MG63 (cell line): ENCODE measurements around the gene CLVS2. TPM values are rescaled to one million over a fixed set of nuclear protein-coding genes. Genes with fewer than 3 reads are reported as not detected.

Experiments
- DNase-seq: peaks from one replicate; pipeline ENCODE4 v3.0.0-alpha.2; 2020
- H3K27me3 ChIP-seq: fragments of 250-450 bp; sonication (Bioruptor Pico); 2 replicates; pipeline ENCODE4 v1.5.1; 2020; ENCODE audit warnings: mild to moderate bottlenecking, moderate library complexity
- H3K36me3 ChIP-seq: fragments of 250-450 bp; sonication (Bioruptor Pico); 2 replicates; pipeline ENCODE4 v1.5.1; 2020; ENCODE audit warnings: mild to moderate bottlenecking, moderate library complexity
- H3K4me3 ChIP-seq: fragments of 250-450 bp; sonication (Bioruptor Pico); 2 replicates; pipeline ENCODE4 v1.5.1; 2020; ENCODE audit warnings: mild to moderate bottlenecking, moderate library complexity
- H3K9me3 ChIP-seq: fragments of 250-450 bp; sonication (Bioruptor Pico); 2 replicates; pipeline ENCODE4 v1.5.1; 2020; ENCODE audit warnings: mild to moderate bottlenecking, moderate library complexity
- total RNA-seq: library from RNA; depleted of rRNA; stranded (reverse); fragments of >200 nt; shearing (Covaris generic); gene quantifications from 2 replicates; pipeline ENCODE4 v1.2.3, GENCODE V29; 2014; ENCODE audit warnings: low replicate concordance; rRNA removed

CLVS2 gene
- total RNA-seq, result not detected in 2 replicates

DNA sequence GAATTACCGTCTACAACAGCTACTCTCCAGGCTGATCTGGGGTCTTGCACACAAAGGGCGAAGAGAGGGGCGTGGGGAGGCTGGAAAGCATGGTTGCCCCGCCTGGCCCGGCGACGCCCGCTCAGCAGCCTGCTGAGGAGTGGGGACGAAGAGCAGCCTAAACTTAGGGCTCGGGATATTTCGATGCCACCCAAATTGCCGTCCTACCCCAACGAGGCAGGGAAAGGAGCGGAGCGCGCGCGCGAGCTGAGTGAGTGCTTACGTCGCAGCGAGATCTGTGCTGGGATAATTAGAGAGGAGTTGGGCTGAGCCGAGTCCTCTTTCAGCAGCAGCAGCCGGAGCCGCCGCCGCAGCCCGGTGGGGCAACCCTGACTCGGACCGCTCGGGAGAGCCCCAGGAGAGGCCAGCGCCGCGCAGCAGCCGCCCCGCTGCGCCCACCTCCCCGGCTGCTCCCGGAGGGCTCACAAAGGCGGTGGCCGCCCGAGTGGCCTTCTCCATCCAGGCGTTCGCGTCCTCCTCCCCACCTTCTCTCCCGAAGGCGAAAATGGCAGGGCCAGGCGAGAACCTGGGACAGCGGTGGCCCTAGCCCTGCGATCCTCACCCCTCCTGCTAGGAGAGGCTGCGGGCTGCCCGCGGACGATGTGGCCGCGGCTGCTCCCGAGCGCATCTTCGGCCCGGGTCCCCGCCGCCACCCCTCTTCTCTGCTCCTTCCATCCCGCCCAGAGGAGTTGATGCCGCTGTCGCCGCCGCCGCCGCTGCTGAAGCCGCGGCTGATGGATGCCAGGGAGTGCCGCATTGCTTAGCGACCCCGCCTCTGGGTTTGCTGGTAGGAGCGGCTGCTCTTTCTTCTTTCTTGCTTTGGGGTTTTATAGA, at the start of gene CLVS2:
Gene CLVS2, plus strand, starts transcription at position 315 of the 873 bp plus-strand sequence. CDS start 1,543 bp downstream, outside the sequence.
- peak; percentile 10 for DNase-seq
- no peak within 1 kb of the TSS for H3K4me3 ChIP-seq
- H3K9me3 ChIP-seq, result no peaks in the 10 kb centered on the region
- no peaks in the 10 kb centered on the region for H3K36me3 ChIP-seq
- H3K27me3 ChIP-seq, result peaks cover 39% of the 10 kb centered on the region

- DNase-seq, result no peak
- no peak overlapping the region for H3K4me3 ChIP-seq
- no peaks in the 10 kb centered on the region for H3K9me3 ChIP-seq
- H3K27me3 ChIP-seq, result no peaks in the 10 kb centered on the region; the same call in 1 of the 2 replicates
- H3K36me3 ChIP-seq, result no peaks in the 10 kb centered on the region
These were observed 48.7 kb upstream of the CLVS2 start for GRCh38 chr6:122947355-122947754.

GRCh38 chr6:122953766-122954165, 42.3 kb upstream of the CLVS2 start:
- Histone ChIP-seq H3K36me3 (no peaks in the 10 kb centered on the region), H3K9me3 (no peaks in the 10 kb centered on the region), H3K4me3 (no peak overlapping the region), H3K27me3 (no peaks in the 10 kb centered on the region; the same call in 1 of the 2 replicates)
- no peak for DNase-seq

DNA sequence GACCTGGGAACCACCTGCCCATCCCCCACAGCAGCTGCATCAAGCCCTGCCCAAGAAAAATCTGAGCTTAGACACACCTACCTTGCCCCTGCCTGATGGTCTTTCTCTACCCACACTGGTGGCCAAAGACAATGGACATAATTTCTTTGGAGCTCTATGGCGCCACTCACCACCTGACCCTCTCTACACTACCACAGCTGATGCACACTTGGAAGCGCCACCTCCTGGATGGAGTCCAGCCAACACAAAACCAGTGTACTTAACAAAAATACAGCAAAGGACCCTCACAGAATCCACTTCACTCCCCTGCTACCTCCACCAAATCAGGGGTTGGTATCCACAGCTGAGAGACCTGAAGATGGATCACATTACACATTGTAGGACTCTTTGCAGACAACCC, 39.7 kb upstream of the CLVS2 start:
- no peak overlapping the region for H3K4me3 ChIP-seq
- H3K9me3 ChIP-seq, result no peaks in the 10 kb centered on the region
- no peaks in the 10 kb centered on the region for H3K27me3 ChIP-seq
- H3K36me3 ChIP-seq, result no peaks in the 10 kb centered on the region
- DNase-seq, result no peak

- DNase-seq, result no peak
These were observed 33.9 kb upstream of the CLVS2 start for GRCh38 chr6:122962000-122962624.

GRCh38 chr6:122969999-122970533, 26.0 kb upstream of the CLVS2 start:
- no peaks in the 10 kb centered on the region for H3K36me3 ChIP-seq
- no peak overlapping the region for H3K4me3 ChIP-seq
- no peak for DNase-seq
- H3K9me3 ChIP-seq, result no peaks in the 10 kb centered on the region
- H3K27me3 ChIP-seq, result no peaks in the 10 kb centered on the region

More at GRCh38 chr6:122962000-122962624, 33.9 kb upstream of the CLVS2 start:
- Histone ChIP-seq H3K27me3 (no peaks in the 10 kb centered on the region), H3K9me3 (no peaks in the 10 kb centered on the region; the same call in 1 of the 2 replicates), H3K36me3 (no peaks in the 10 kb centered on the region), H3K4me3 (no peak overlapping the region)

GRCh38 chr6:122977180-122977579, 18.9 kb upstream of the CLVS2 start:
- H3K36me3 ChIP-seq, result no peaks in the 10 kb centered on the region

GRCh38 chr6:122984393-122984792, 11.6 kb upstream of the CLVS2 start:
- Histone ChIP-seq H3K27me3 (no peaks in the 10 kb centered on the region), H3K4me3 (no peak overlapping the region), H3K36me3 (no peaks in the 10 kb centered on the region), H3K9me3 (no peaks in the 10 kb centered on the region)
- no peak for DNase-seq

More at GRCh38 chr6:122977180-122977579, 18.9 kb upstream of the CLVS2 start:
- H3K9me3 ChIP-seq, result no peaks in the 10 kb centered on the region
- DNase-seq, result no peak
- H3K4me3 ChIP-seq, result no peak overlapping the region
- H3K27me3 ChIP-seq, result no peaks in the 10 kb centered on the region

DNA sequence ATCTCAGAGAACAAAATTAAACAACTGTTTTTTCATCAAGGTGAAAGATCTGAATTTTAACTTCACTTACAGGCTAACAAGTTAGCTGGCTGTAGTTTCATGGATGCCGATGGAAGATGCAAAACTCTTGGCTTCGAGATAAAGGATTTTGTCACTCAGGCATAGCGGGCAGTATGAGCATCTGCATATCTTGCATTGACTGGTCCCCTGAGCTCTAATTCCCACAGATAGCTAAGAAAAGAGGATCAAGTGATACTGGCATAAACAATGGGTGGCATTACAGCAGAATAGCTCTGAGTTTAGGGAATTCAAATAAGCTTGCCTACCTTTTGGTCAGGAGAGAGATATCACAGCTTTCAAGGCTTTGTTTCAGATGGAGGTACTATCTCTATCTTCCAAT, 1.8 kb upstream of the CLVS2 start:
- DNase-seq, result no peak
- no peaks in the 10 kb centered on the region for H3K9me3 ChIP-seq
- peaks cover 39% of the 10 kb centered on the region for H3K27me3 ChIP-seq
- H3K36me3 ChIP-seq, result no peaks in the 10 kb centered on the region
- no peak overlapping the region for H3K4me3 ChIP-seq

GRCh38 chr6:122996794-122997505, 915 bp downstream of the CLVS2 start:
- DNase-seq, result no peak
- Histone ChIP-seq H3K4me3 (no peak overlapping the region), H3K36me3 (no peaks in the 10 kb centered on the region), H3K27me3 (peaks cover 39% of the 10 kb centered on the region), H3K9me3 (no peaks in the 10 kb centered on the region)

DNA sequence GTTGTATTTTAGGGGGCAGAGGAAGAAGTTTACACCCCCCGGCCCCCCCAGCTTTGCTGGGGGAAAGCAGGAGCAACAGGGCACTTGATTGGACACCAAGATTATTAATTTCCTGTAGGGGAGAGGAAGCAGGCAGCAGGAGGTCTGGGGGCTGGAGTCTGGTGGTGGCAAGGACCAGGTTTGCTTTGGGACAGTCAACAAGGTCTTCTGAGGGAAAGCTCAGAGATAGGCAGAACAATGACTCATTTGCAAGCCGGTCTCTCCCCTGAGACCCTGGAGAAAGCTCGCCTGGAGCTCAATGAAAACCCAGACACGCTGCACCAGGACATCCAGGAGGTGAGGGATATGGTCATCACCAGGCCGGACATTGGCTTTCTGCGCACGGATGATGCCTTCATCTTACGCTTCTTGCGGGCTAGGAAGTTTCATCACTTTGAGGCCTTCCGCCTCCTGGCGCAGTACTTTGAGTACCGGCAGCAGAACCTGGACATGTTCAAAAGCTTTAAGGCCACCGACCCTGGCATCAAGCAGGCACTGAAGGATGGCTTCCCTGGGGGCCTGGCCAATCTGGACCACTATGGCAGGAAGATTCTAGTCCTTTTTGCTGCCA, 1.6 kb downstream of the CLVS2 start:
- Histone ChIP-seq H3K4me3 (no peak overlapping the region), H3K9me3 (no peaks in the 10 kb centered on the region), H3K36me3 (no peaks in the 10 kb centered on the region), H3K27me3 (peaks cover 39% of the 10 kb centered on the region)
- no peak for DNase-seq

- peaks cover 43% of the 10 kb centered on the region for H3K27me3 ChIP-seq
- DNase-seq, result no peak
- no peaks in the 10 kb centered on the region for H3K36me3 ChIP-seq
- H3K9me3 ChIP-seq, result no peaks in the 10 kb centered on the region
- H3K4me3 ChIP-seq, result no peak overlapping the region
These were observed 2.5 kb downstream of the CLVS2 start for GRCh38 chr6:122998403-122998975.

GRCh38 chr6:123000244-123000770, 4.3 kb downstream of the CLVS2 start:
- Histone ChIP-seq H3K9me3 (no peaks in the 10 kb centered on the region), H3K27me3 (peaks cover 33% of the 10 kb centered on the region), H3K36me3 (no peaks in the 10 kb centered on the region), H3K4me3 (no peak overlapping the region)
- DNase-seq, result no peak

DNA sequence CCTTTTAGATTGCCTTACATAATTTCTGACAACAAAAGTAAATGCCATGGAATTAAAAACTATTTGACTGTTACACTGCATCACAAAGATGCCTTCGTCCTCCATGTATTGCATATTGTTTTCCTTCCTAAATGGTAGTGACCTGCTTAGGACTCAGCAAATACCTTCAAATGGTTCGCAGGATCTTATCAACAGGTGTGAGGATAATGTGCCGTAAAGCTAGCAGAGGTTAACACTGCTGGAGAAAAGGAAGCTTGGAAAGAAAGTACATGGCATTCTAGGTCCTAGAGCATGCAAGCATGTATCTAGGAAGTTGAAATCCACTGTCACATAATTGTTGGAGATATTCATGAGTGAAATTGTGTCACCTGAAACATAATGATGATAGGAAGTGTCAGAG, 5.5 kb downstream of the CLVS2 start:
- Histone ChIP-seq H3K4me3 (no peak overlapping the region), H3K9me3 (no peaks in the 10 kb centered on the region), H3K36me3 (no peaks in the 10 kb centered on the region), H3K27me3 (peaks cover 20% of the 10 kb centered on the region)
- DNase-seq, result no peak

DNA sequence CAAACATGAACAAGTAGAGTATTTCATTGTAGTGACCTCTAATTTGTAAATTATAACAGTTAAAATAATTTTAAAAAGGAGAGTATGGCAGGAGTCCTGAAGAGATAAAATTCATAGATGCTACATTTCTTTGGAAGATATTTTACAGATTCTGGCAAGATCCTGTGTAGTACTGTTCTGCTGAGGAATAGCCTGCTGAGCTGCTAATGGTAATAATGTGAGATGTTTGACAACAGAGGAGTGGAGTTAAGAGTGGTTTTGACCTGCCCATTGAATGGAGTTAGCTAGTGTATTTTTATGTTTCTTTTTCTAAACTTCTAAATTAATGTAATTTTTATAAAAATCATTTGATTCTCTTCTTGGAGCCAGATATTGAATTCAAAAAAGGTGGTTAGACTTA, 11.8 kb downstream of the CLVS2 start:
- DNase-seq, result no peak
- no peaks in the 10 kb centered on the region for H3K9me3 ChIP-seq
- peaks cover 3% of the 10 kb centered on the region; the same call in 1 of the 2 replicates for H3K27me3 ChIP-seq
- H3K4me3 ChIP-seq, result no peak overlapping the region
- no peaks in the 10 kb centered on the region for H3K36me3 ChIP-seq

- no peak for DNase-seq
- H3K27me3 ChIP-seq, result no peaks in the 10 kb centered on the region
- no peaks in the 10 kb centered on the region for H3K9me3 ChIP-seq
- H3K36me3 ChIP-seq, result no peaks in the 10 kb centered on the region
- no peak overlapping the region for H3K4me3 ChIP-seq
These were observed 13.0 kb downstream of the CLVS2 start for GRCh38 chr6:123009059-123009458.
